Measurements from ENCODE around the gene LARP4B.

GRCh38 chr10:969473-970150 is 38.1 kb upstream of the LARP4B start:
- TF ChIP-seq CTCF (IDR thresholded peaks at IDR 0.05) (no peak), EZH2phosphoT487 (IDR thresholded peaks at IDR 0.05) (no peak)

All from neural progenitor cell (in vitro differentiated cells).